GM12891 (cell line): Measurements from ENCODE around the gene ABHD6.

Source experiments
- POLR2A ChIP-seq: IDR thresholded peaks from 2 replicates; pipeline ENCODE4 v1.6.1; 2011; ENCODE audit warnings: low read depth, low read length, control low read depth
- TAF1 ChIP-seq: IDR thresholded peaks from 2 replicates; pipeline ENCODE4 v1.6.1; 2011; ENCODE audit warnings: low read depth, low read length, control low read depth

DNA sequence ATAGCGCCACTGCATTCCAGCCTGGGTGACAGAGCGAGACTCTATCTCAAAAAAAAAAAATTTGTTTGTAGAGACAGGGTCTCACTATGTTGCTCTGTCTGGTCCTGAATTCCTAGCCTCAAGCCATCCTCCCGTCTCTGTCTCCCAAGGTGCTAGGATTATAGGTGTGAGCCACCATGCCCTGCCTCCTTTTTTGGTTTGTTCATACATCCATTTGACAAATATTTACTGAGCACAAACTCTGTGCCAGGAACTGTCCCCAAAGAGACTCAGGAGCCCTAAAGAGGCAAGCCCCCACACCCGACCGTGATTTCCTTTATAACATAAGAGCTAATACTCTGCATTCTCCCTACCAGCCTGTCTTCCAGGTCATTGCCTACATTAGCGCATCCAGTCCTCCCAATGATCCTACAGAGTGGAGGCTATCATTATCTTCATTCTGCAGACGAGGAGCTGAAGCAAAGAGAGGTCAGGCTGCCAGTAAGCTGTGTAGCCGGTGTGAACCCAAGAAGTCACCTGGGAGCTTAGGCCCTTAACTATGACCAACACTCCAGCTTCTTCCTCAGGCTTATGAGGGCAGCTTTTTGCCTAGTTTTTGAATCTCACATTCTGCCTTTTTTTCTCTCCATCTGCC lies 88.8 kb downstream of the ABHD6 start:
- TF ChIP-seq TAF1 (no peak), POLR2A (no peak)
